Kidney epithelial cell (primary cell): Measurements from ENCODE around the gene TAS1R2. TPM values are rescaled to one million over a fixed set of nuclear protein-coding genes. Genes with fewer than 3 reads are reported as not detected.

Source experiments
- DNase-seq: peaks from one replicate; pipeline ENCODE4 v3.0.0-alpha.2; 2010; ENCODE audit warnings: low read depth
- H3K27me3 ChIP-seq: 2 replicates; pipeline ENCODE4 v1.6.0; 2011; ENCODE audit warnings: low read length; ENCODE audit not compliant: control insufficient read depth, insufficient read depth
- H3K36me3 ChIP-seq: 2 replicates; pipeline ENCODE4 v1.5.1; 2011; ENCODE audit warnings: low read length; ENCODE audit not compliant: control insufficient read depth, insufficient read depth
- H3K4me3 ChIP-seq: 2 replicates; pipeline ENCODE4 v1.5.1; 2011; ENCODE audit warnings: low read depth, mild to moderate bottlenecking, control low read depth, low read length
- total RNA-seq: library from RNA; depleted of rRNA; stranded (reverse); fragments of >200 nt; gene quantifications from 2 replicates; pipeline ENCODE4 v1.2.3, GENCODE V29; 2015
- TF ChIP-seq, protein P1 (sequence below): IDR thresholded peaks from 2 replicates; pipeline ENCODE4 v1.5.1; 2011; ENCODE audit warnings: mild to moderate bottlenecking, moderate library complexity, low read length, control low read depth, inconsistent platforms; ENCODE audit not compliant: insufficient read depth, poor library complexity, severe bottlenecking

TAS1R2 gene
- total RNA-seq, 1 donor from 2014 or later = not detected

DNA sequence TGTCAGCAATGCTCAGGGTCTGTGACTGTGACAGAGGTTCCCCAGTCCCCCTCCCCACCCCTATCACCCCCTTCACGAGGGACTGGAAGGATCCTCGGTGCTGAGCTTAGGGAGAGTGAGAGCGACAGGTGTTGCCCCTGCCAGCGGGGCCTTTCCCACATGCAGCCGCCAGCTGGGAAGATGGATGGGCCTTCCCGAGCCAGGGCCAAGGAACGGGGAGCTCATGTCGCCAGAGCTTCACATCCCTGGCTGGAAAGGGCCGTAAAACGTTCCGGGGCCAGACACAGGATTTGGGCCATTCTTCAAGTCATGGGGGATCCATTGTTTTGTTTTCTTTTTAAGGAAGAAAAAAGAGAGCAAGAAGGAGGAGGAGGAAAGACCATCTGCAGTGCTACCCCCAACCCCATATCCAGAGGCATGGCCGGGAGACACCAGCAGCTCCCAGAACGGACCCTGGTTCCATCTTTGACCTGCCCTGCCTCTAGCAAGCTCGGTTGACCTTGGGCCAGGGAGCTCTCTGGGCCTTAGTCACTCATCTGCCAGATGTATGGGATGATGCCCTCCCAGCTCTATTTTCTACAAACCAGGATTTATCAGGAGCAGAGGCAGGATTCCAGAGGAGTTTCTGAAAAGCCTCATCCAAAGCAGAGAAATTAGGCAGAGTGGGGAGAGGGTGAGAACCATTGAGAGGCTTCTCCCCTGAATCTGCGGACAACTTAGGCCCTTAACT is 54.1 kb downstream of the TAS1R2 start:
- TF ChIP-seq, protein P1, sequence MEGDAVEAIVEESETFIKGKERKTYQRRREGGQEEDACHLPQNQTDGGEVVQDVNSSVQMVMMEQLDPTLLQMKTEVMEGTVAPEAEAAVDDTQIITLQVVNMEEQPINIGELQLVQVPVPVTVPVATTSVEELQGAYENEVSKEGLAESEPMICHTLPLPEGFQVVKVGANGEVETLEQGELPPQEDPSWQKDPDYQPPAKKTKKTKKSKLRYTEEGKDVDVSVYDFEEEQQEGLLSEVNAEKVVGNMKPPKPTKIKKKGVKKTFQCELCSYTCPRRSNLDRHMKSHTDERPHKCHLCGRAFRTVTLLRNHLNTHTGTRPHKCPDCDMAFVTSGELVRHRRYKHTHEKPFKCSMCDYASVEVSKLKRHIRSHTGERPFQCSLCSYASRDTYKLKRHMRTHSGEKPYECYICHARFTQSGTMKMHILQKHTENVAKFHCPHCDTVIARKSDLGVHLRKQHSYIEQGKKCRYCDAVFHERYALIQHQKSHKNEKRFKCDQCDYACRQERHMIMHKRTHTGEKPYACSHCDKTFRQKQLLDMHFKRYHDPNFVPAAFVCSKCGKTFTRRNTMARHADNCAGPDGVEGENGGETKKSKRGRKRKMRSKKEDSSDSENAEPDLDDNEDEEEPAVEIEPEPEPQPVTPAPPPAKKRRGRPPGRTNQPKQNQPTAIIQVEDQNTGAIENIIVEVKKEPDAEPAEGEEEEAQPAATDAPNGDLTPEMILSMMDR = no peak
- no peaks in the 10 kb centered on the region for H3K36me3 ChIP-seq
- no peak overlapping the region for H3K4me3 ChIP-seq
- peaks cover 5% of the 10 kb centered on the region for H3K27me3 ChIP-seq
- DNase-seq = no peak

DNA sequence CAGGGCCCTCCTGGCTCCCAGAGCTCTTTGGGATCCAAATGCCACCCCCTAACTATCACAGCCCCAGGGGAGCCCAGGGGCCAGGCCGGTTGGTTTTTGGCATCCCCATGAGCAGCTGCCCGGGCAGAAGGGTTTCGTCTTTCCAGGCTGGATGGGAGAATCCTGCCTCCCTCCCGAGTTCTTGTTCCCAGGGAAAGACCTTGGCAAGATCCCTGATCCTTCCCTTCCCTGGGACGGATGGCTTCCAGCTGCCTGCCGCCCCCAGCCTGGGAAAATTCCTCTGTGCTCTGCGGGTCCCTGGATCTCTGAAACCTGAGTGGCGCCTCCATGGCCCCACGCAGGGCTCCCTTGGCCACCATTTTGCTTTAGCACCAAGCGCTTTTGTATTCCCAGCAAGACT is 55.6 kb downstream of the TAS1R2 start:
- Histone ChIP-seq H3K27me3 (peaks cover 5% of the 10 kb centered on the region), H3K4me3 (no peak overlapping the region), H3K36me3 (no peaks in the 10 kb centered on the region)
- TF ChIP-seq, protein P1 = no peak
- DNase-seq = no peak

DNA sequence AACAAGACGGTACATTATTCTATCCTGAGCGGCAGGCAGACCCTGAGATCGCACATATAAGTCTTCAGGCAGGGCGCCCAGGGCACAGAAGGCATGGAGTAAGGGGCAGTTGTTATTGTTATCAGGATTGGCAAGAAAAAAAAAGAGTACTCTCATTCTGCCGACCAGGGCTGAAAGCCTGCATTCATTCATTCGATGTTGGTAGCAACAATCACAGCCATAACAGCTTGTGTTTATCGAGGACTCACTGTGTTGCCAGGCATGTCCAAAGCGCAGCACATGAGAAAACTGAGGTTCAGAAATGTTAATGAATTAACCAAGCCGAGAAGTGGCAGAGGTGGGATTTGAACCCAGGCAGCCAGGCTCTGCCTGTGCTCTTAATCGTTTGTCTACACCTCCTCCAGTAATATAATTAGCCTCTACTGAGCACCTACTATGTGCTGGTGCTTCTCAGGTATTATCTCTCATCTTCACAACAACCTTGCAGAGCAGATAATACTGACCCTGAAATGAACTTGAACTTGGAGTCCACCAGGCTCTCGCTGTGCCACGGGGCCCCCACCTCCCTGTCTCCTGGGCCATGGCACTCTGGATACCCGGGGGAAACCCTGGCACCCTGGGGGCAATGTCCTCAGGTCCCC is 56.2 kb downstream of the TAS1R2 start:
- DNase-seq = no peak
- TF ChIP-seq, protein P1 = no peak
- H3K36me3 ChIP-seq = no peaks in the 10 kb centered on the region
- H3K27me3 ChIP-seq = peaks cover 1% of the 10 kb centered on the region
- no peak overlapping the region for H3K4me3 ChIP-seq

DNA sequence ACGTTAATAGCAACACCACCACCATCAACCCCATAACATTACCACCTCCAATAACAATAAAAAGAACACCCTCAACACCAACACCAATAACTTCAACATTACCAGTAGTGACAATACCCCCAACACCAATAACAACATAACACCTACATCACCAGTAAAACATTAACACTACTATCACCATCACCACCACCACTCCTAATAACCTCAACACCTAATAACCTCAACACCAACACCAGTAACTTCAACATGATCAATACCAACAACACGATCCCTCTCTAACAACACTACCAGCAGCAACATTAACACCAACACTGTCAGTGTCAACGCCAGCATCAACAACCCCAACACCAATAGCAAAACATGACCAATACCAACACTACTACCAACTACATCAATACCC is 57.2 kb downstream of the TAS1R2 start:
- no peaks in the 10 kb centered on the region for H3K36me3 ChIP-seq
- DNase-seq = no peak
- H3K4me3 ChIP-seq = no peak overlapping the region
- H3K27me3 ChIP-seq = no peaks in the 10 kb centered on the region
- TF ChIP-seq, protein P1 = no peak

DNA sequence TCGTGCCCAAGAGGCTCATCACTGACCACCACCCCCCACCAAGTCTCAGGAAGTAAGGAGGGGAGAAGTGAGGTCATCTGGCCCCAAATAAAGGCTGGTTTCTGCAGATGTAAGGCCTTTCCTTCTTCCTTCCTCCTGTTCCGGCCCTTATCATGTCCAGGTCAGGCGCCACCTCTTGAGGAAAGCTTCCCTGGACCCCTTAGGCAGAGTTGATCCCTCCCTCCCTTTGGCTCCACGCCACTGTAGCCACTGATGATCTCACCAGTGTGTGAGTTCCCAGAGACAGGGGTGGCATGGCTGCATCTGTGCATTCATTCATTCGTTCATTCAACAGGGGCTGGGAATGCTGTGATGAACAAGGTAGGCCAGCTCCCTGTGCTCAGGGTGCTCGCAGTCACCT is 59.2 kb downstream of the TAS1R2 start:
- no peak for DNase-seq

More for the DNA sequence above, 59.2 kb downstream of the TAS1R2 start:
- no peaks in the 10 kb centered on the region for H3K36me3 ChIP-seq
- no peaks in the 10 kb centered on the region for H3K27me3 ChIP-seq
- TF ChIP-seq, protein P1 = no peak
- no peak overlapping the region for H3K4me3 ChIP-seq
